HCT116 (cell line): ENCODE results near the gene PKMYT1. TPM values are rescaled to one million over a fixed set of nuclear protein-coding genes. Genes with fewer than 3 reads are reported as not detected.

Experiments used
- ATAC-seq: fragments of 200-7000 bp; cut with Tn5 transposase; 2 replicates; pipeline ENCODE4 v1.9.1; 2020; ENCODE audit warnings: mild to moderate bottlenecking, moderate library complexity
- BruUV-seq: library from RNA; stranded (reverse); fragments of 400-500 nt; replicated peaks from 2 replicates; lab custom pipeline; 2021; lab: Mats Ljungman, UMichigan
- CTCF ChIA-PET: fragments of 300-600 bp; sonication (Branson Sonifier 250); formaldehyde crosslinking; loops from one replicate; lab custom pipeline; 2021; ENCODE audit warnings: antibody characterized with exemption; lab: Charles Lee
- POLR2A ChIA-PET: fragments of 300-600, 350-600 bp; sonication (Branson Sonifier 250); formaldehyde crosslinking; loops from one replicate; lab custom pipeline; 2021; ENCODE audit warnings: antibody characterized with exemption; lab: Charles Lee
- RAD21 ChIA-PET, 2 experiments: fragments of 300-600 bp; sonication (Branson Sonifier 250); formaldehyde crosslinking; loops; one replicate each; lab custom pipeline; 2023; ENCODE audit warnings: low total read pairs in 2 of 2; ENCODE audit not compliant: uncharacterized antibody in 2 of 2, unreplicated experiment in 2 of 2, low non-redundant PET in 1 of 2; lab: Charles Lee
- DNase-seq: peaks from one replicate; pipeline ENCODE4 v3.0.0-alpha.2; 2010; ENCODE audit warnings: low read depth, low spot score
- H2AFZ ChIP-seq: fragments of 200-600 bp; shearing (Covaris generic), sonication (generic); 2 replicates; pipeline ENCODE4 v1.6.1; 2017; ENCODE audit warnings: low read depth, mixed run types, mixed read lengths, antibody characterized with exemption, low read length; ENCODE audit not compliant: poor library complexity, severe bottlenecking
- H3K27ac ChIP-seq: 2 replicates; pipeline ENCODE4 v1.5.1; 2012; ENCODE audit warnings: low read depth, low read length
- H3K27me3 ChIP-seq: fragments of 200-600 bp; sonication (generic); 2 replicates; pipeline ENCODE4 v1.6.1; 2016; ENCODE audit warnings: mixed run types, low read length, mixed read lengths; ENCODE audit not compliant: insufficient read depth
- H3K36me3 ChIP-seq, 2 experiments: fragments of 200-500 bp in 1 of 2; fragments of 200-600 bp in 1 of 2; sonication (Bioruptor generic) in 1 of 2; sonication (generic) in 1 of 2; 2 replicates each; pipeline versions ENCODE4 v1.5.1 to v1.6.1; 2014 to 2016; ENCODE audit warnings: low read length in 2 of 2, inconsistent platforms in 1 of 2, mixed read lengths in 1 of 2, mixed run types in 1 of 2; ENCODE audit not compliant: insufficient read depth in 2 of 2, control insufficient read depth in 1 of 2
- H3K4me1 ChIP-seq, 2 experiments: fragments of 200-600 bp in 1 of 2; sonication (generic) in 1 of 2; 2 replicates each; pipeline versions ENCODE4 v1.5.1 to v1.6.1; 2012 to 2017; ENCODE audit warnings: low read length in 2 of 2, inconsistent platforms in 1 of 2, mild to moderate bottlenecking in 1 of 2, mixed read lengths in 1 of 2, mixed run types in 1 of 2, moderate library complexity in 1 of 2; ENCODE audit not compliant: insufficient read depth in 2 of 2, control insufficient read depth in 1 of 2
- H3K4me2 ChIP-seq: fragments of 200-600 bp; sonication (generic); 2 replicates; pipeline ENCODE4 v1.6.1; 2017; ENCODE audit warnings: mixed run types, low read length, mixed read lengths
- H3K4me3 ChIP-seq, 2 experiments: fragments of 200-600 bp in 1 of 2; sonication (generic) in 1 of 2; replicated peaks in 1 of 2; 2 replicates each; pipeline ENCODE4 v1.5.1; 2011 to 2016; ENCODE audit warnings: low read length in 2 of 2, control low read depth in 1 of 2, low read depth in 1 of 2, mild to moderate bottlenecking in 1 of 2, mixed read lengths in 1 of 2, mixed run types in 1 of 2
- H3K79me2 ChIP-seq: fragments of 200-600 bp; sonication (generic); 2 replicates; pipeline ENCODE4 v1.6.1; 2017; ENCODE audit warnings: mild to moderate bottlenecking, mixed run types, low read length, moderate library complexity, mixed read lengths; ENCODE audit not compliant: insufficient read depth
- H3K9ac ChIP-seq: fragments of 200-600 bp; sonication (generic); 2 replicates; pipeline ENCODE4 v1.6.1; 2016; ENCODE audit warnings: low read length, mixed read lengths
- H3K9me2 ChIP-seq: fragments of 200-600 bp; sonication (generic), shearing (Covaris generic); 2 replicates; pipeline ENCODE4 v1.6.1; 2017; ENCODE audit warnings: mixed run types, mild to moderate bottlenecking, moderate library complexity; ENCODE audit not compliant: insufficient read depth
- H3K9me3 ChIP-seq, 2 experiments: fragments of 200-500 bp in 1 of 2; fragments of 200-600 bp in 1 of 2; sonication (Bioruptor generic) in 1 of 2; sonication (generic) in 1 of 2; 2 replicates each; pipeline ENCODE4 v1.6.1; 2014 to 2017; ENCODE audit warnings: low read length in 2 of 2, mixed read lengths in 2 of 2, inconsistent platforms in 1 of 2, low read depth in 1 of 2, mild to moderate bottlenecking in 1 of 2, mixed run types in 1 of 2, moderate library complexity in 1 of 2; ENCODE audit not compliant: control insufficient read depth in 1 of 2, insufficient read depth in 1 of 2
- H4K20me1 ChIP-seq: fragments of 200-600 bp; sonication (generic), shearing (Covaris generic); 2 replicates; pipeline ENCODE4 v1.6.1; 2017; ENCODE audit warnings: mixed run types, mild to moderate bottlenecking, moderate library complexity; ENCODE audit not compliant: insufficient read depth
- CBX3 ChIP-seq: IDR thresholded peaks from 2 replicates; pipeline ENCODE4 v1.6.1; 2012; ENCODE audit warnings: low read depth
- EGR1 ChIP-seq: IDR thresholded peaks from 2 replicates; pipeline ENCODE4 v1.6.1; 2012; ENCODE audit warnings: low read depth
- EZH2 ChIP-seq: fragments of 200-600 bp; sonication (generic); IDR thresholded peaks from 2 replicates; pipeline ENCODE4 v1.6.1; 2017; ENCODE audit warnings: antibody characterized with exemption, mixed run types
- EZH2phosphoT487 ChIP-seq: fragments of 200-600 bp; IDR thresholded peaks from 2 replicates; pipeline ENCODE4 v1.6.1; 2018; ENCODE audit warnings: antibody characterized with exemption, borderline replicate concordance
- FOSL1 ChIP-seq: IDR thresholded peaks from 2 replicates; pipeline ENCODE4 v1.6.1; 2012; ENCODE audit warnings: low read depth
- POLR2A ChIP-seq: IDR thresholded peaks from 2 replicates; pipeline ENCODE4 v1.7.0; 2011; ENCODE audit warnings: borderline replicate concordance; ENCODE audit not compliant: insufficient read depth, insufficient read length; ENCODE audit errors: extremely low read depth
- SIN3A ChIP-seq: IDR thresholded peaks from 2 replicates; pipeline ENCODE4 v1.6.1; 2012; ENCODE audit warnings: low read depth
- SP1 ChIP-seq: IDR thresholded peaks from 2 replicates; pipeline ENCODE4 v1.6.1; 2012; ENCODE audit warnings: low read depth
- YY1 ChIP-seq: IDR thresholded peaks from 2 replicates; pipeline ENCODE4 v1.6.1; 2011; ENCODE audit warnings: low read length, low read depth, moderate library complexity, mild to moderate bottlenecking; ENCODE audit not compliant: insufficient replicate concordance; ENCODE audit errors: extremely low read depth
- ZFX ChIP-seq: fragments of 450-650 bp; IDR thresholded peaks from 2 replicates; pipeline ENCODE4 v1.6.1; 2017
- intact Hi-C: fragments of 100-400 bp; cut with micrococcal nuclease; formaldehyde crosslinking; loops from 2 replicates; pipeline ENCODE4 v1.10.0; 2022
- total RNA-seq: library from RNA; stranded (reverse); gene quantifications from one replicate; pipeline ENCODE4 v1.2.1, GENCODE V29; 2021; ENCODE audit not compliant: unreplicated experiment
- TF ChIP-seq, protein P1 (sequence below), 3 experiments: fragments of 200-600 bp in 1 of 3; sonication (generic) in 1 of 3; IDR thresholded peaks in 2 of 3; conservative IDR thresholded peaks in 1 of 3; 2 replicates each; pipeline ENCODE4 v1.5.1; 2012 to 2017; ENCODE audit warnings: low read depth in 2 of 3, low read length in 2 of 3, antibody characterized with exemption in 1 of 3, borderline replicate concordance in 1 of 3, control low read depth in 1 of 3, mild to moderate bottlenecking in 1 of 3, mixed read lengths in 1 of 3, mixed run types in 1 of 3, moderate library complexity in 1 of 3; ENCODE audit not compliant: insufficient read depth in 1 of 3
- TF ChIP-seq, protein P2 (sequence below): IDR thresholded peaks from 2 replicates; pipeline ENCODE4 v1.6.1; 2011; ENCODE audit warnings: mild to moderate bottlenecking, low read length, moderate library complexity; ENCODE audit not compliant: insufficient replicate concordance; ENCODE audit errors: extremely low read depth
- TF ChIP-seq, protein P3 (sequence below): IDR thresholded peaks from 2 replicates; pipeline ENCODE4 v1.6.1; 2012
- TF ChIP-seq, protein P4 (sequence below): IDR thresholded peaks from 2 replicates; pipeline ENCODE4 v1.6.1; 2012
- TF ChIP-seq, protein P5 (sequence below): IDR thresholded peaks from 2 replicates; pipeline ENCODE4 v1.6.1; 2012; ENCODE audit warnings: low read depth

The PKMYT1 gene
- total RNA-seq, 1 experiment from 2014 or later = 104 TPM

DNA sequence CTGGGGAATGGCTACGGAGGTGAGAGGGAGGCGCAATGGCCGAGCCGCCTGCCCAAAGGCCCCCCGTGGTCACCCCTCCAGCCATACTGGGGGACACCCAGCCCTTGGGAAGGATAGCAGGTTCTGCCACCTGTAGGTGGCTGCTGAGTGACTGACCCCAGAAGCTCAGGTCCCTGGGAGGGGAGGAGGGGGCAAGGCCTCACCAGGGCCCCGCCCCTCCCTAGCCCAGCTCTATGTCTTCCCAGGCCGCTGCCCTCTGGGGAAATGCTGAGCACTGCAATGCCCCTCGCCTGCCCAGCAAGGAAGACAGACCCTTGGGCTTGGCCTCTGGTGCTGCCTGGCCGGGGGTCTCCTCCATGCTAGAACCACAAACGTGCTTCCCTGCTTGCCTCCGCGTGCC, 21.1 kb upstream of the PKMYT1 start:
- Histone ChIP-seq H3K79me2 (no peaks in the 10 kb centered on the region), H2AFZ (no peak overlapping the region), H3K36me3 (no peaks in the 10 kb centered on the region), H3K4me2 (no peak overlapping the region), H3K9me3 (no peaks in the 10 kb centered on the region), H3K9ac (no peak overlapping the region), H3K4me3 (no peak overlapping the region), H3K27me3 (no peaks in the 10 kb centered on the region), H4K20me1 (no peaks in the 10 kb centered on the region), H3K27ac (no peak overlapping the region), H3K9me2 (no peaks in the 10 kb centered on the region), H3K4me1 (peaks cover 8 to 22% of the 10 kb centered on the region in 2 experiments; a peak in 3 of 4 replicates)
- intact Hi-C loops = no loop called here
- DNase-seq (no peak), ATAC-seq (no peak)
- CTCF ChIA-PET = interaction anchor here (1.3 kb wide), 1 partner anchor 26 kb away, joined by 6 read pairs; no protein-coding TSS in a partner anchor
- RAD21 ChIA-PET = no interaction called here
- no TSS peak for BruUV-seq
- TF ChIP-seq FOSL1 = no peak
- TF ChIP-seq EGR1 = no peak
- TF ChIP-seq EZH2phosphoT487 = no peak
- TF ChIP-seq, protein P1, sequence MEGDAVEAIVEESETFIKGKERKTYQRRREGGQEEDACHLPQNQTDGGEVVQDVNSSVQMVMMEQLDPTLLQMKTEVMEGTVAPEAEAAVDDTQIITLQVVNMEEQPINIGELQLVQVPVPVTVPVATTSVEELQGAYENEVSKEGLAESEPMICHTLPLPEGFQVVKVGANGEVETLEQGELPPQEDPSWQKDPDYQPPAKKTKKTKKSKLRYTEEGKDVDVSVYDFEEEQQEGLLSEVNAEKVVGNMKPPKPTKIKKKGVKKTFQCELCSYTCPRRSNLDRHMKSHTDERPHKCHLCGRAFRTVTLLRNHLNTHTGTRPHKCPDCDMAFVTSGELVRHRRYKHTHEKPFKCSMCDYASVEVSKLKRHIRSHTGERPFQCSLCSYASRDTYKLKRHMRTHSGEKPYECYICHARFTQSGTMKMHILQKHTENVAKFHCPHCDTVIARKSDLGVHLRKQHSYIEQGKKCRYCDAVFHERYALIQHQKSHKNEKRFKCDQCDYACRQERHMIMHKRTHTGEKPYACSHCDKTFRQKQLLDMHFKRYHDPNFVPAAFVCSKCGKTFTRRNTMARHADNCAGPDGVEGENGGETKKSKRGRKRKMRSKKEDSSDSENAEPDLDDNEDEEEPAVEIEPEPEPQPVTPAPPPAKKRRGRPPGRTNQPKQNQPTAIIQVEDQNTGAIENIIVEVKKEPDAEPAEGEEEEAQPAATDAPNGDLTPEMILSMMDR (IDR thresholded peaks at IDR 0.05 in 2 of 3, conservative IDR thresholded peaks at IDR 0.05 in 1 of 3; ENCODE audit: borderline replicate concordance in 1 of 3, insufficient read depth in 1 of 3, low read depth in 2 of 3, low read length in 2 of 3) = no peak
- no peak for TF ChIP-seq ZFX
- TF ChIP-seq SIN3A = no peak
- TF ChIP-seq, protein P2, sequence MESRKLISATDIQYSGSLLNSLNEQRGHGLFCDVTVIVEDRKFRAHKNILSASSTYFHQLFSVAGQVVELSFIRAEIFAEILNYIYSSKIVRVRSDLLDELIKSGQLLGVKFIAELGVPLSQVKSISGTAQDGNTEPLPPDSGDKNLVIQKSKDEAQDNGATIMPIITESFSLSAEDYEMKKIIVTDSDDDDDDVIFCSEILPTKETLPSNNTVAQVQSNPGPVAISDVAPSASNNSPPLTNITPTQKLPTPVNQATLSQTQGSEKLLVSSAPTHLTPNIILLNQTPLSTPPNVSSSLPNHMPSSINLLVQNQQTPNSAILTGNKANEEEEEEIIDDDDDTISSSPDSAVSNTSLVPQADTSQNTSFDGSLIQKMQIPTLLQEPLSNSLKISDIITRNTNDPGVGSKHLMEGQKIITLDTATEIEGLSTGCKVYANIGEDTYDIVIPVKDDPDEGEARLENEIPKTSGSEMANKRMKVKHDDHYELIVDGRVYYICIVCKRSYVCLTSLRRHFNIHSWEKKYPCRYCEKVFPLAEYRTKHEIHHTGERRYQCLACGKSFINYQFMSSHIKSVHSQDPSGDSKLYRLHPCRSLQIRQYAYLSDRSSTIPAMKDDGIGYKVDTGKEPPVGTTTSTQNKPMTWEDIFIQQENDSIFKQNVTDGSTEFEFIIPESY = no peak
- TF ChIP-seq, protein P3, sequence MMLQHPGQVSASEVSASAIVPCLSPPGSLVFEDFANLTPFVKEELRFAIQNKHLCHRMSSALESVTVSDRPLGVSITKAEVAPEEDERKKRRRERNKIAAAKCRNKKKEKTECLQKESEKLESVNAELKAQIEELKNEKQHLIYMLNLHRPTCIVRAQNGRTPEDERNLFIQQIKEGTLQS = no peak
- no peak for TF ChIP-seq EZH2
- no peak for TF ChIP-seq YY1
- TF ChIP-seq SP1 = no peak
- TF ChIP-seq, protein P4, sequence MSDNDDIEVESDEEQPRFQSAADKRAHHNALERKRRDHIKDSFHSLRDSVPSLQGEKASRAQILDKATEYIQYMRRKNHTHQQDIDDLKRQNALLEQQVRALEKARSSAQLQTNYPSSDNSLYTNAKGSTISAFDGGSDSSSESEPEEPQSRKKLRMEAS = no peak
- TF ChIP-seq POLR2A = no peak
- TF ChIP-seq CBX3 = no peak
- TF ChIP-seq, protein P5, sequence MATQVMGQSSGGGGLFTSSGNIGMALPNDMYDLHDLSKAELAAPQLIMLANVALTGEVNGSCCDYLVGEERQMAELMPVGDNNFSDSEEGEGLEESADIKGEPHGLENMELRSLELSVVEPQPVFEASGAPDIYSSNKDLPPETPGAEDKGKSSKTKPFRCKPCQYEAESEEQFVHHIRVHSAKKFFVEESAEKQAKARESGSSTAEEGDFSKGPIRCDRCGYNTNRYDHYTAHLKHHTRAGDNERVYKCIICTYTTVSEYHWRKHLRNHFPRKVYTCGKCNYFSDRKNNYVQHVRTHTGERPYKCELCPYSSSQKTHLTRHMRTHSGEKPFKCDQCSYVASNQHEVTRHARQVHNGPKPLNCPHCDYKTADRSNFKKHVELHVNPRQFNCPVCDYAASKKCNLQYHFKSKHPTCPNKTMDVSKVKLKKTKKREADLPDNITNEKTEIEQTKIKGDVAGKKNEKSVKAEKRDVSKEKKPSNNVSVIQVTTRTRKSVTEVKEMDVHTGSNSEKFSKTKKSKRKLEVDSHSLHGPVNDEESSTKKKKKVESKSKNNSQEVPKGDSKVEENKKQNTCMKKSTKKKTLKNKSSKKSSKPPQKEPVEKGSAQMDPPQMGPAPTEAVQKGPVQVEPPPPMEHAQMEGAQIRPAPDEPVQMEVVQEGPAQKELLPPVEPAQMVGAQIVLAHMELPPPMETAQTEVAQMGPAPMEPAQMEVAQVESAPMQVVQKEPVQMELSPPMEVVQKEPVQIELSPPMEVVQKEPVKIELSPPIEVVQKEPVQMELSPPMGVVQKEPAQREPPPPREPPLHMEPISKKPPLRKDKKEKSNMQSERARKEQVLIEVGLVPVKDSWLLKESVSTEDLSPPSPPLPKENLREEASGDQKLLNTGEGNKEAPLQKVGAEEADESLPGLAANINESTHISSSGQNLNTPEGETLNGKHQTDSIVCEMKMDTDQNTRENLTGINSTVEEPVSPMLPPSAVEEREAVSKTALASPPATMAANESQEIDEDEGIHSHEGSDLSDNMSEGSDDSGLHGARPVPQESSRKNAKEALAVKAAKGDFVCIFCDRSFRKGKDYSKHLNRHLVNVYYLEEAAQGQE = no peak
- POLR2A ChIA-PET = interaction anchor here (11.4 kb wide), 1 partner anchor 20 kb away, joined by 188 read pairs; the partner anchor contains the start of genes CLDN6, HCFC1R1, THOC6 and TNFRSF12A
